ENCODE results near the gene PLOD1. TPM values are rescaled to one million over a fixed set of nuclear protein-coding genes. Genes with fewer than 3 reads are reported as not detected.

Gene PLOD1
- total RNA-seq, 5 donors from 2014 or later (not counting 1 experiment from before 2014, with no cell fraction given) = 2.6 to 6.9 (median 4.6) TPM

GRCh38 chr1:11982010-11982392 lies 47.5 kb downstream of the PLOD1 start:
- Mint-ChIP-seq H3K4me3 (peak overlapping the region; percentile 83 to 93 (median 90)), H3K4me1 (peaks cover 48 to 56% (median 53%) of the 10 kb centered on the region in 3 donors), H3K36me3 (peaks cover 23% of the 10 kb centered on the region), H3K27me3 (no peaks in the 10 kb centered on the region), H3K27ac (peak overlapping the region; percentile 53 to 73), H3K9me3 (no peaks in the 10 kb centered on the region)
- ChIA-PET CTCF (no interaction called here), POLR2A (interaction anchor here (0.7 to 1.2 kb wide), 3 partner anchors 72 to 141 kb away, joined by 3 to 4 read pairs (median 4); no protein-coding TSS in a partner anchor)
- Histone ChIP-seq H3K27ac (ENCODE audit: low read length) (no peak overlapping the region), H3K27me3 (replicated peaks in 1 of 2; ENCODE audit: control insufficient read depth in 2 of 2, extremely low read depth in 1 of 2, insufficient read depth in 2 of 2, low read length in 1 of 2) (no peaks in the 10 kb centered on the region), H3K36me3 (ENCODE audit: control insufficient read depth in 2 of 2, extremely low read depth in 1 of 2, insufficient read depth in 1 of 2, low read length in 1 of 2) (peaks cover 11 to 38% of the 10 kb centered on the region in 2 donors), H3K4me1 (ENCODE audit: control insufficient read depth in 1 of 2, extremely low read depth in 1 of 2, insufficient read depth in 2 of 2, low read length in 2 of 2) (peaks cover 9 to 29% of the 10 kb centered on the region in 2 experiments), H3K4me3 (ENCODE audit: control insufficient read depth in 1 of 2, extremely low read depth in 1 of 2, low read length in 1 of 2) (no peak overlapping the region), H3K9me3 (no peaks in the 10 kb centered on the region)
- no CpG with 5 or more reads among the region's 3 CpGs for WGBS (ENCODE audit: insufficient coverage)
- DNase-seq (peak in 2 of 35 experiments; percentile 11 to 45), ATAC-seq (replicated peaks in 1 of 4) (no peak)

GRCh38 chr1:11984121-11984520 lies 49.6 kb downstream of the PLOD1 start:
- ChIA-PET POLR2A (no interaction called here), CTCF (no interaction called here)
- Histone ChIP-seq H3K27me3 (replicated peaks in 1 of 2; ENCODE audit: control insufficient read depth in 2 of 2, extremely low read depth in 1 of 2, insufficient read depth in 2 of 2, low read length in 1 of 2) (no peaks in the 10 kb centered on the region), H3K27ac (ENCODE audit: low read length) (no peak overlapping the region), H3K9me3 (no peaks in the 10 kb centered on the region), H3K4me3 (ENCODE audit: control insufficient read depth in 1 of 2, extremely low read depth in 1 of 2, low read length in 1 of 2) (no peak overlapping the region), H3K4me1 (ENCODE audit: control insufficient read depth in 1 of 2, extremely low read depth in 1 of 2, insufficient read depth in 2 of 2, low read length in 2 of 2) (peaks cover 9 to 29% of the 10 kb centered on the region in 2 experiments), H3K36me3 (ENCODE audit: control insufficient read depth in 2 of 2, extremely low read depth in 1 of 2, insufficient read depth in 1 of 2, low read length in 1 of 2) (peaks cover 11 to 45% of the 10 kb centered on the region in 2 donors)
- no peak overlapping the region for H3K27ac Mint-ChIP-seq
- peaks cover 50 to 56% (median 55%) of the 10 kb centered on the region in 3 donors for H3K4me1 Mint-ChIP-seq
- no peaks in the 10 kb centered on the region for H3K9me3 Mint-ChIP-seq
- ATAC-seq (replicated peaks in 1 of 4) (no peak), DNase-seq (no peak)
- WGBS (ENCODE audit: insufficient coverage) = 92% methylated on average over 4 of the region's 5 CpGs
- no peaks in the 10 kb centered on the region for H3K27me3 Mint-ChIP-seq
- H3K4me3 Mint-ChIP-seq = peak overlapping the region in 1 of 3 donors; percentile 17
- peaks cover 27% of the 10 kb centered on the region for H3K36me3 Mint-ChIP-seq

GRCh38 chr1:11984576-11984975 lies 50.1 kb downstream of the PLOD1 start:
- no peak for ATAC-seq (replicated peaks in 1 of 4)
- Histone ChIP-seq H3K4me1 (ENCODE audit: control insufficient read depth in 1 of 2, extremely low read depth in 1 of 2, insufficient read depth in 2 of 2, low read length in 2 of 2) (peaks cover 9 to 25% of the 10 kb centered on the region in 2 experiments), H3K9me3 (no peaks in the 10 kb centered on the region), H3K27ac (ENCODE audit: low read length) (no peak overlapping the region), H3K36me3 (ENCODE audit: control insufficient read depth in 2 of 2, extremely low read depth in 1 of 2, insufficient read depth in 1 of 2, low read length in 1 of 2) (peaks cover 11 to 49% of the 10 kb centered on the region in 2 donors), H3K4me3 (ENCODE audit: control insufficient read depth in 1 of 2, extremely low read depth in 1 of 2, low read length in 1 of 2) (no peak overlapping the region), H3K27me3 (replicated peaks in 1 of 2; ENCODE audit: control insufficient read depth in 2 of 2, extremely low read depth in 1 of 2, insufficient read depth in 2 of 2, low read length in 1 of 2) (no peaks in the 10 kb centered on the region)
- Mint-ChIP-seq H3K4me1 (peaks cover 49 to 54% (median 52%) of the 10 kb centered on the region in 3 donors), H3K27ac (no peak overlapping the region), H3K9me3 (no peaks in the 10 kb centered on the region), H3K27me3 (no peaks in the 10 kb centered on the region), H3K4me3 (peak overlapping the region in 1 of 3 donors; percentile 17), H3K36me3 (peaks cover 30% of the 10 kb centered on the region)
- ChIA-PET POLR2A (no interaction called here), CTCF (no interaction called here)
- no CpG with 5 or more reads among the region's 6 CpGs for WGBS (ENCODE audit: insufficient coverage)
- no peak for DNase-seq

- no peak for ATAC-seq (replicated peaks in 1 of 4)
- CTCF ChIA-PET = no interaction called here
These were observed 50.7 kb downstream of the PLOD1 start for GRCh38 chr1:11985171-11985570.

GRCh38 chr1:11985851-11986250 lies 51.3 kb downstream of the PLOD1 start:
- Mint-ChIP-seq H3K4me1 (peaks cover 44 to 50% (median 46%) of the 10 kb centered on the region in 3 donors), H3K27ac (no peak overlapping the region), H3K4me3 (no peak overlapping the region), H3K9me3 (no peaks in the 10 kb centered on the region), H3K36me3 (peaks cover 43% of the 10 kb centered on the region), H3K27me3 (no peaks in the 10 kb centered on the region)
- Histone ChIP-seq H3K4me3 (ENCODE audit: control insufficient read depth in 1 of 2, extremely low read depth in 1 of 2, low read length in 1 of 2) (no peak overlapping the region), H3K4me1 (ENCODE audit: control insufficient read depth in 1 of 2, extremely low read depth in 1 of 2, insufficient read depth in 2 of 2, low read length in 2 of 2) (peaks cover 6 to 20% of the 10 kb centered on the region in 2 experiments), H3K9me3 (no peaks in the 10 kb centered on the region), H3K27ac (ENCODE audit: low read length) (no peak overlapping the region), H3K27me3 (replicated peaks in 1 of 2; ENCODE audit: control insufficient read depth in 2 of 2, extremely low read depth in 1 of 2, insufficient read depth in 2 of 2, low read length in 1 of 2) (no peaks in the 10 kb centered on the region), H3K36me3 (ENCODE audit: control insufficient read depth in 2 of 2, extremely low read depth in 1 of 2, insufficient read depth in 1 of 2, low read length in 1 of 2) (peaks cover 22 to 62% of the 10 kb centered on the region in 2 donors)
- DNase-seq (no peak), ATAC-seq (replicated peaks in 1 of 4) (no peak)
- WGBS (ENCODE audit: insufficient coverage) = 93% methylated on average over 4 of the region's 7 CpGs
- ChIA-PET POLR2A (no interaction called here), CTCF (no interaction called here)

More at GRCh38 chr1:11985171-11985570, 50.7 kb downstream of the PLOD1 start:
- Histone ChIP-seq H3K36me3 (ENCODE audit: control insufficient read depth in 2 of 2, extremely low read depth in 1 of 2, insufficient read depth in 1 of 2, low read length in 1 of 2) (peaks cover 16 to 55% of the 10 kb centered on the region in 2 donors), H3K9me3 (no peaks in the 10 kb centered on the region), H3K27me3 (replicated peaks in 1 of 2; ENCODE audit: control insufficient read depth in 2 of 2, extremely low read depth in 1 of 2, insufficient read depth in 2 of 2, low read length in 1 of 2) (no peaks in the 10 kb centered on the region), H3K4me3 (ENCODE audit: control insufficient read depth in 1 of 2, extremely low read depth in 1 of 2, low read length in 1 of 2) (no peak overlapping the region), H3K4me1 (ENCODE audit: control insufficient read depth in 1 of 2, extremely low read depth in 1 of 2, insufficient read depth in 2 of 2, low read length in 2 of 2) (peaks cover 9 to 24% of the 10 kb centered on the region in 2 experiments), H3K27ac (ENCODE audit: low read length) (no peak overlapping the region)
- WGBS (ENCODE audit: insufficient coverage) = 100% methylated on average over 1 of the region's 3 CpGs
- Mint-ChIP-seq H3K27me3 (no peaks in the 10 kb centered on the region), H3K4me3 (no peak overlapping the region), H3K4me1 (peaks cover 47 to 50% (median 49%) of the 10 kb centered on the region in 3 donors), H3K36me3 (peaks cover 36% of the 10 kb centered on the region), H3K9me3 (no peaks in the 10 kb centered on the region), H3K27ac (no peak overlapping the region)
- DNase-seq = no peak
- POLR2A ChIA-PET = no interaction called here

- ChIA-PET CTCF (no interaction called here), POLR2A (interaction anchor here in 1 of 2 donors (0.5 kb wide), 1 partner anchor 27 kb away, joined by 3 read pairs; no protein-coding TSS in a partner anchor)
- H3K9me3 ChIP-seq = no peaks in the 10 kb centered on the region
- WGBS (ENCODE audit: insufficient coverage) = 95% methylated on average over 4 of the region's 7 CpGs
- H3K36me3 ChIP-seq (ENCODE audit: control insufficient read depth in 2 of 2, extremely low read depth in 1 of 2, insufficient read depth in 1 of 2, low read length in 1 of 2) = peaks cover 16 to 65% of the 10 kb centered on the region in 2 donors
- H3K4me3 ChIP-seq (ENCODE audit: control insufficient read depth in 1 of 2, extremely low read depth in 1 of 2, low read length in 1 of 2) = no peak overlapping the region
- no peak overlapping the region for H3K4me3 Mint-ChIP-seq
- H3K4me1 Mint-ChIP-seq = peaks cover 14 to 16% (median 16%) of the 10 kb centered on the region in 3 donors
- ATAC-seq (replicated peaks in 1 of 4) (no peak), DNase-seq (no peak)
- no peaks in the 10 kb centered on the region for H3K27me3 ChIP-seq (replicated peaks in 1 of 2; ENCODE audit: control insufficient read depth in 2 of 2, extremely low read depth in 1 of 2, insufficient read depth in 2 of 2, low read length in 1 of 2)
- H3K27ac ChIP-seq (ENCODE audit: low read length) = no peak overlapping the region
- no peak overlapping the region for H3K27ac Mint-ChIP-seq
- peaks cover 0 to 3% of the 10 kb centered on the region in 2 experiments for H3K4me1 ChIP-seq (ENCODE audit: control insufficient read depth in 1 of 2, extremely low read depth in 1 of 2, insufficient read depth in 2 of 2, low read length in 2 of 2)
- no peaks in the 10 kb centered on the region for H3K9me3 Mint-ChIP-seq
- H3K27me3 Mint-ChIP-seq = no peaks in the 10 kb centered on the region
- peaks cover 49% of the 10 kb centered on the region for H3K36me3 Mint-ChIP-seq
These were observed 55.2 kb downstream of the PLOD1 start for GRCh38 chr1:11989669-11990068.

All from T-cell (primary cell).